MG63 (cell line): ENCODE data around the gene MPV17L2. TPM values are rescaled to one million over a fixed set of nuclear protein-coding genes. Genes with fewer than 3 reads are reported as not detected.
"Not testable (repeated sequence)": the region's sequence is repeated elsewhere in the genome, so short reads cannot be mapped to it uniquely, and the experiment has no call there.

Source experiments
- DNase-seq: peaks from one replicate; pipeline ENCODE4 v3.0.0-alpha.2; 2020
- H3K27me3 ChIP-seq: fragments of 250-450 bp; sonication (Bioruptor Pico); 2 replicates; pipeline ENCODE4 v1.5.1; 2020; ENCODE audit warnings: mild to moderate bottlenecking, moderate library complexity
- H3K36me3 ChIP-seq: fragments of 250-450 bp; sonication (Bioruptor Pico); 2 replicates; pipeline ENCODE4 v1.5.1; 2020; ENCODE audit warnings: mild to moderate bottlenecking, moderate library complexity
- H3K4me3 ChIP-seq: fragments of 250-450 bp; sonication (Bioruptor Pico); 2 replicates; pipeline ENCODE4 v1.5.1; 2020; ENCODE audit warnings: mild to moderate bottlenecking, moderate library complexity
- H3K9me3 ChIP-seq: fragments of 250-450 bp; sonication (Bioruptor Pico); 2 replicates; pipeline ENCODE4 v1.5.1; 2020; ENCODE audit warnings: mild to moderate bottlenecking, moderate library complexity
- total RNA-seq: library from RNA; depleted of rRNA; stranded (reverse); fragments of >200 nt; shearing (Covaris generic); gene quantifications from 2 replicates; pipeline ENCODE4 v1.2.3, GENCODE V29; 2014; ENCODE audit warnings: low replicate concordance

Gene MPV17L2
- total RNA-seq, 1 experiment from 2014 or later = 29.5 TPM

- Histone ChIP-seq H3K9me3 (no peaks in the 10 kb centered on the region), H3K27me3 (no peaks in the 10 kb centered on the region), H3K4me3 (no peak overlapping the region), H3K36me3 (peaks cover 18% of the 10 kb centered on the region)
- DNase-seq = no peak
These were observed 9.4 kb downstream of the MPV17L2 start for GRCh38 chr19:18202397-18202777.

GRCh38 chr19:18202778-18203407 is 9.9 kb downstream of the MPV17L2 start:
- no peak for DNase-seq
- Histone ChIP-seq H3K9me3 (no peaks in the 10 kb centered on the region), H3K4me3 (peak overlapping the region; percentile 86)

GRCh38 chr19:18203408-18203862 is 10.4 kb downstream of the MPV17L2 start:
- Histone ChIP-seq H3K27me3 (no peaks in the 10 kb centered on the region), H3K36me3 (peaks cover 15% of the 10 kb centered on the region), H3K9me3 (no peaks in the 10 kb centered on the region), H3K4me3 (peak overlapping the region; percentile 86)
- peak; percentile 32 for DNase-seq

More at GRCh38 chr19:18202778-18203407, 9.9 kb downstream of the MPV17L2 start:
- Histone ChIP-seq H3K27me3 (no peaks in the 10 kb centered on the region), H3K36me3 (peaks cover 18% of the 10 kb centered on the region)

- Histone ChIP-seq H3K4me3 (peak within 1 kb of the TSS; percentile 86), H3K9me3 (no peaks in the 10 kb centered on the region), H3K36me3 (peaks cover 14% of the 10 kb centered on the region), H3K27me3 (no peaks in the 10 kb centered on the region)
- peak; percentile 100 for DNase-seq
These were observed 10.9 kb downstream of the MPV17L2 start, which contains the start of gene RAB3A for GRCh38 chr19:18203863-18204393. TSS of gene RAB3A (minus strand) at chr19:18204042. CDS start at chr19:18202740, 1,302 bp downstream.

GRCh38 chr19:18204394-18205199 is 11.6 kb downstream of the MPV17L2 start:
- no peak for DNase-seq

GRCh38 chr19:18205200-18205892 is 12.3 kb downstream of the MPV17L2 start:
- Histone ChIP-seq H3K27me3 (no peaks in the 10 kb centered on the region), H3K4me3 (peak overlapping the region; percentile 63)
- DNase-seq = peak; percentile 92

More at GRCh38 chr19:18204394-18205199, 11.6 kb downstream of the MPV17L2 start:
- peaks cover 11% of the 10 kb centered on the region for H3K36me3 ChIP-seq
- H3K4me3 ChIP-seq = peak overlapping the region; percentile 63
- no peaks in the 10 kb centered on the region for H3K9me3 ChIP-seq
- no peaks in the 10 kb centered on the region for H3K27me3 ChIP-seq

GRCh38 chr19:18206018-18206417 is 13.0 kb downstream of the MPV17L2 start:
- Histone ChIP-seq H3K9me3 (no peaks in the 10 kb centered on the region), H3K4me3 (no peak overlapping the region)
- DNase-seq = no peak

More at GRCh38 chr19:18205200-18205892, 12.3 kb downstream of the MPV17L2 start:
- Histone ChIP-seq H3K36me3 (peaks cover 8% of the 10 kb centered on the region), H3K9me3 (no peaks in the 10 kb centered on the region)

GRCh38 chr19:18208098-18208951 is 15.3 kb downstream of the MPV17L2 start:
- DNase-seq = peak; percentile 90
- Histone ChIP-seq H3K27me3 (no peaks in the 10 kb centered on the region), H3K36me3 (peaks cover 6% of the 10 kb centered on the region), H3K4me3 (peak overlapping the region; percentile 38), H3K9me3 (no peaks in the 10 kb centered on the region)

More at GRCh38 chr19:18206018-18206417, 13.0 kb downstream of the MPV17L2 start:
- H3K27me3 ChIP-seq = no peaks in the 10 kb centered on the region
- peaks cover 6% of the 10 kb centered on the region; the same call in 1 of the 2 replicates for H3K36me3 ChIP-seq

- H3K9me3 ChIP-seq, H3K27me3 ChIP-seq, H3K4me3 ChIP-seq, H3K36me3 ChIP-seq, DNase-seq: not testable (repeated sequence)
These were observed 16.9 kb downstream of the MPV17L2 start for GRCh38 chr19:18209912-18210311.

- Histone ChIP-seq H3K27me3 (no peaks in the 10 kb centered on the region), H3K36me3 (peaks cover 6% of the 10 kb centered on the region), H3K4me3 (no peak overlapping the region), H3K9me3 (no peaks in the 10 kb centered on the region)
- DNase-seq = no peak
These were observed 18.7 kb downstream of the MPV17L2 start for GRCh38 chr19:18211683-18212082.

GRCh38 chr19:18214779-18215433 is 21.9 kb downstream of the MPV17L2 start:
- DNase-seq = peak; percentile 79
- Histone ChIP-seq H3K4me3 (no peak overlapping the region), H3K9me3 (no peaks in the 10 kb centered on the region), H3K27me3 (no peaks in the 10 kb centered on the region), H3K36me3 (peaks cover 6% of the 10 kb centered on the region)

GRCh38 chr19:18216789-18217188 is 23.8 kb downstream of the MPV17L2 start:
- H3K27me3 ChIP-seq = no peaks in the 10 kb centered on the region
- H3K4me3 ChIP-seq = no peak overlapping the region
- H3K9me3 ChIP-seq = no peaks in the 10 kb centered on the region
- no peak for DNase-seq
- H3K36me3 ChIP-seq = peaks cover 6% of the 10 kb centered on the region

GRCh38 chr19:18218159-18218558 is 25.1 kb downstream of the MPV17L2 start:
- H3K36me3 ChIP-seq = peaks cover 1% of the 10 kb centered on the region
- DNase-seq = no peak
- no peaks in the 10 kb centered on the region for H3K9me3 ChIP-seq
- no peaks in the 10 kb centered on the region for H3K27me3 ChIP-seq
- H3K4me3 ChIP-seq = no peak overlapping the region

GRCh38 chr19:18218600-18218999 is 25.6 kb downstream of the MPV17L2 start:
- DNase-seq = no peak
- H3K9me3 ChIP-seq = no peaks in the 10 kb centered on the region
- no peaks in the 10 kb centered on the region for H3K27me3 ChIP-seq
- no peak overlapping the region for H3K4me3 ChIP-seq
- no peaks in the 10 kb centered on the region; the same call in none of the 2 replicates for H3K36me3 ChIP-seq

GRCh38 chr19:18219911-18220631 is 27.1 kb downstream of the MPV17L2 start:
- no peaks in the 10 kb centered on the region for H3K9me3 ChIP-seq
- no peaks in the 10 kb centered on the region for H3K27me3 ChIP-seq
- no peaks in the 10 kb centered on the region; the same call in none of the 2 replicates for H3K36me3 ChIP-seq
- no peak for DNase-seq
- no peak overlapping the region for H3K4me3 ChIP-seq
